HepG2 (cell line): ENCODE data around the gene C10orf143. TPM values are rescaled to one million over a fixed set of nuclear protein-coding genes. Genes with fewer than 3 reads are reported as not detected.
A peak's percentile ranks its signal among the peaks of the same experiment; 100 is the strongest.

Source experiments
- ARHGAP35 ChIP-seq: sonication (generic); formaldehyde crosslinking; IDR thresholded peaks from 2 replicates; pipeline ENCODE4 v1.9.0; 2022; ENCODE audit warnings: mild to moderate bottlenecking, inconsistent platforms, moderate library complexity, missing genetic modification reagents, borderline replicate concordance
- ARNT ChIP-seq: fragments of 450-650 bp; IDR thresholded peaks from 2 replicates; pipeline ENCODE4 v1.6.1; 2017
- ATRX ChIP-seq: sonication (generic); formaldehyde crosslinking; IDR thresholded peaks from 2 replicates; pipeline ENCODE4 v1.4.0; 2020; ENCODE audit warnings: missing genetic modification reagents, borderline replicate concordance
- BRCA1 ChIP-seq: sonication (generic); formaldehyde crosslinking; IDR thresholded peaks from 2 replicates; pipeline ENCODE4 v1.4.0; 2020; ENCODE audit warnings: missing genetic modification reagents
- FOSL1 ChIP-seq: sonication (generic); formaldehyde crosslinking; IDR thresholded peaks from 2 replicates; pipeline ENCODE4 v1.9.0; 2021; ENCODE audit warnings: missing genetic modification reagents, borderline replicate concordance
- FOXA1 ChIP-seq, 2 experiments: fragments of 450-650 bp in 1 of 2; sonication (generic) in 1 of 2; formaldehyde crosslinking in 1 of 2; IDR thresholded peaks; 2 replicates each; pipeline versions ENCODE4 v1.4.0 to v1.6.1; 2016 to 2020; ENCODE audit warnings: missing genetic modification reagents in 1 of 2
- NR2C2 ChIP-seq: sonication (generic); formaldehyde crosslinking; IDR thresholded peaks from 2 replicates; pipeline ENCODE4 v1.4.0; 2020; ENCODE audit warnings: missing genetic modification reagents, mild to moderate bottlenecking, moderate library complexity, borderline replicate concordance
- ONECUT2 ChIP-seq: sonication (generic); formaldehyde crosslinking; IDR thresholded peaks from 2 replicates; pipeline ENCODE4 v1.4.0; 2020; ENCODE audit warnings: missing genetic modification reagents
- PHF21A ChIP-seq: sonication (generic); formaldehyde crosslinking; IDR thresholded peaks from 2 replicates; pipeline ENCODE4 v1.5.0; 2020; ENCODE audit warnings: mild to moderate bottlenecking, missing genetic modification reagents
- RBM39 ChIP-seq: fragments of 200-400 bp; formaldehyde crosslinking; IDR thresholded peaks from one replicate; pipeline ENCODE4 v1.6.1; 2018; ENCODE audit warnings: antibody characterized with exemption, mild to moderate bottlenecking, low read depth, low read length; ENCODE audit not compliant: poor library complexity, severe bottlenecking
- SMARCE1 ChIP-seq: fragments of 450-650 bp; IDR thresholded peaks from 2 replicates; pipeline ENCODE4 v1.6.1; 2017; ENCODE audit warnings: borderline replicate concordance
- SYNCRIP ChIP-seq: fragments of 200-400 bp; formaldehyde crosslinking; IDR thresholded peaks from 2 replicates; pipeline ENCODE4 v1.6.1; 2018; ENCODE audit warnings: mild to moderate bottlenecking, low read depth, low read length; ENCODE audit not compliant: insufficient read depth
- TCF7L2 ChIP-seq: IDR thresholded peaks from 2 replicates; pipeline ENCODE4 v1.6.1; 2011; ENCODE audit warnings: mild to moderate bottlenecking, low read depth, low read length, moderate library complexity
- ZBTB1 ChIP-seq: sonication (generic); formaldehyde crosslinking; IDR thresholded peaks from 2 replicates; pipeline ENCODE4 v1.4.0; 2020; ENCODE audit warnings: missing genetic modification reagents, borderline replicate concordance
- ZNF180 ChIP-seq: sonication (generic); formaldehyde crosslinking; IDR thresholded peaks from 2 replicates; pipeline ENCODE4 v1.4.0; 2020; ENCODE audit warnings: low read depth, missing genetic modification reagents, borderline replicate concordance
- ZNF317 ChIP-seq: sonication (generic); formaldehyde crosslinking; IDR thresholded peaks from 2 replicates; pipeline ENCODE4 v1.5.0; 2020; ENCODE audit warnings: mild to moderate bottlenecking, missing genetic modification reagents
- ZNF331 ChIP-seq: sonication (generic); formaldehyde crosslinking; IDR thresholded peaks from 2 replicates; pipeline ENCODE4 v1.4.0; 2020; ENCODE audit warnings: missing genetic modification reagents
- ZNF670 ChIP-seq: sonication (generic); formaldehyde crosslinking; IDR thresholded peaks from 2 replicates; pipeline ENCODE4 v1.8.0; 2022; ENCODE audit warnings: mild to moderate bottlenecking, missing genetic modification reagents, borderline replicate concordance
- polyA plus RNA-seq, 8 experiments: library from polyadenylated mRNA; depleted of rRNA in 3 of 8; stranded (reverse) in 7 of 8; unstranded in 1 of 8; fragments of >200 nt; fragmentation: Illumina TruSeq in 4 of 8; extraction: Trizol in 4 of 8; gene quantifications; 2 replicates each; pipeline versions ENCODE4 v1.2.1 to v1.2.3, GENCODE V29; 2011 to 2016; ENCODE audit warnings: low read depth in 4 of 8, missing spikeins in 1 of 8, mixed read lengths in 1 of 8; ENCODE audit not compliant: insufficient read depth in 1 of 8
- total RNA-seq, 5 experiments: library from RNA; depleted of rRNA; stranded (reverse); fragments of >200 nt; fragmentation: Illumina TruSeq; extraction: Trizol; gene quantifications; 2 replicates each; pipeline ENCODE4 v1.2.3, GENCODE V29; 2016; ENCODE audit warnings: low read depth in 1 of 5
- TF ChIP-seq, protein P1 (sequence below): sonication (generic); formaldehyde crosslinking; IDR thresholded peaks from 2 replicates; pipeline ENCODE4 v1.4.0; 2020; ENCODE audit warnings: missing genetic modification reagents
- TF ChIP-seq, protein P2 (sequence below): sonication (generic); formaldehyde crosslinking; IDR thresholded peaks from 2 replicates; pipeline ENCODE4 v1.8.1; 2023; ENCODE audit warnings: mild to moderate bottlenecking, inconsistent platforms, moderate library complexity, missing genetic modification reagents, borderline replicate concordance
- TF ChIP-seq, protein P3 (sequence below): sonication (generic); formaldehyde crosslinking; IDR thresholded peaks from 2 replicates; pipeline ENCODE4 v1.5.0; 2020; ENCODE audit warnings: missing genetic modification reagents
- TF ChIP-seq, protein P4 (sequence below): sonication (generic); formaldehyde crosslinking; conservative IDR thresholded peaks from 2 replicates; pipeline ENCODE4 v1.4.0; 2020; ENCODE audit warnings: mild to moderate bottlenecking, missing genetic modification reagents, moderate library complexity

C10orf143 gene
- total and polyA plus RNA-seq, 2 of the 13 experiments (the other 11 are each of a cell fraction or from before 2014, with no cell fraction given) = 0.21 to 0.91 TPM

DNA sequence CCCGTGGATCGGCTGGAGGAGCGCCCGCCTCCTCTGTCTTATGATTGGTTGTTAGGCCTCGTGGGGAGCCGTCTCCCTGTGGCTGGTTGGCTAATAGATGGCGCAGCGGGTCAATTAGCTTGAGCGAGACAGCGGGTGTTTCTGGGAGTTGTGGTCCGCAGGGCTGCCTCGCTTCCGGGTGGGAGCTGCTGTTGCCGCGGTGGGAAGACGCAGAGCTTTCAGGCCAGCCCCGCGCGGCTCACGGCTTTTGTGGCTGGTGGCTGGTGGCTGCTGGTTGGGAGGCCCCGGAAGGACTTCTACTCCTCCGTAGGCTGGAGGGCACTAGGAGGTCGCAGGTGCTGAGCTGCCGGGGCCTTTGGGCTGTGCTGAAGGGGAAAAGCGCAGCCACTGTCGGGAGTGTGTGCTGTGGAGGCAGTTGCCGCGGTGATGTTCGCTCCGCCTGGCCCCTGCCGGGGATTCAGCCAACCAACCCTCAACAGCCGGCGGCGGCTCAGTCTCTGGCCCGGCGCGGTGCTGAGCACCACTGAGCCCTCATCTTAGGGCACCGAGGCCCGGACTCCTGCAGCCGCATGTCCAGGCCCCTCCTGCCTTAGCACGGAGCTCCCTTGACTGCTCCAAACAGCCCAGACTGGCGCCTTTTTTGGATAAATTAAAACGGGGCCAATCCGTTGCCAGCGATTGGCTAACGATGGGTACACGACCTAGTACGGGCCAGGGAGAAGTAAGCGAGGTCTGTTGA is 652 bp upstream of the C10orf143 start (continued):
- no peak for TF ChIP-seq ATRX (CRISPR knock-in tag)
- TF ChIP-seq ARHGAP35 (CRISPR knock-in tag) = no peak
- no peak for TF ChIP-seq ONECUT2 (CRISPR knock-in tag)
- TF ChIP-seq RBM39 = no peak
- peak; percentile 74; the same call in 1 of the 2 replicates for TF ChIP-seq ZNF317 (CRISPR knock-in tag)
- TF ChIP-seq, protein P1, sequence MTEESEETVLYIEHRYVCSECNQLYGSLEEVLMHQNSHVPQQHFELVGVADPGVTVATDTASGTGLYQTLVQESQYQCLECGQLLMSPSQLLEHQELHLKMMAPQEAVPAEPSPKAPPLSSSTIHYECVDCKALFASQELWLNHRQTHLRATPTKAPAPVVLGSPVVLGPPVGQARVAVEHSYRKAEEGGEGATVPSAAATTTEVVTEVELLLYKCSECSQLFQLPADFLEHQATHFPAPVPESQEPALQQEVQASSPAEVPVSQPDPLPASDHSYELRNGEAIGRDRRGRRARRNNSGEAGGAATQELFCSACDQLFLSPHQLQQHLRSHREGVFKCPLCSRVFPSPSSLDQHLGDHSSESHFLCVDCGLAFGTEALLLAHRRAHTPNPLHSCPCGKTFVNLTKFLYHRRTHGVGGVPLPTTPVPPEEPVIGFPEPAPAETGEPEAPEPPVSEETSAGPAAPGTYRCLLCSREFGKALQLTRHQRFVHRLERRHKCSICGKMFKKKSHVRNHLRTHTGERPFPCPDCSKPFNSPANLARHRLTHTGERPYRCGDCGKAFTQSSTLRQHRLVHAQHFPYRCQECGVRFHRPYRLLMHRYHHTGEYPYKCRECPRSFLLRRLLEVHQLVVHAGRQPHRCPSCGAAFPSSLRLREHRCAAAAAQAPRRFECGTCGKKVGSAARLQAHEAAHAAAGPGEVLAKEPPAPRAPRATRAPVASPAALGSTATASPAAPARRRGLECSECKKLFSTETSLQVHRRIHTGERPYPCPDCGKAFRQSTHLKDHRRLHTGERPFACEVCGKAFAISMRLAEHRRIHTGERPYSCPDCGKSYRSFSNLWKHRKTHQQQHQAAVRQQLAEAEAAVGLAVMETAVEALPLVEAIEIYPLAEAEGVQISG (CRISPR knock-in tag) = no peak; the same call in 1 of the 2 replicates
- TF ChIP-seq TCF7L2 = no peak
- no peak for TF ChIP-seq FOSL1 (CRISPR knock-in tag)
- TF ChIP-seq SMARCE1 = no peak
- TF ChIP-seq, protein P2, sequence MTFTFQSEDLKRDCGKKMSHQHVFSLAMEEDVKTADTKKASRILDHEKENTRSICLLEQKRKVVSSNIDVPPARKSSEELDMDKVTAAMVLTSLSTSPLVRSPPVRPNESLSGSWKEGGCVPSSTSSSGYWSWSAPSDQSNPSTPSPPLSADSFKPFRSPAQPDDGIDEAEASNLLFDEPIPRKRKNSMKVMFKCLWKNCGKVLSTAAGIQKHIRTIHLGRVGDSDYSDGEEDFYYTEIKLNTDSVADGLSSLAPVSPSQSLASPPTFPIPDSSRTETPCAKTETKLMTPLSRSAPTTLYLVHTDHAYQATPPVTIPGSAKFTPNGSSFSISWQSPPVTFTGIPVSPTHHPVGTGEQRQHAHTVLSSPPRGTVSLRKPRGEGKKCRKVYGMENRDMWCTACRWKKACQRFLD (CRISPR knock-in tag) = peak; percentile 57; the same call in 1 of the 2 replicates
- TF ChIP-seq BRCA1 = 0 out of 2 replicates have a peak, but pooled peaks have one; percentile 62
- TF ChIP-seq PHF21A (CRISPR knock-in tag) = no peak
- no peak for TF ChIP-seq ZNF670
- TF ChIP-seq, protein P3, sequence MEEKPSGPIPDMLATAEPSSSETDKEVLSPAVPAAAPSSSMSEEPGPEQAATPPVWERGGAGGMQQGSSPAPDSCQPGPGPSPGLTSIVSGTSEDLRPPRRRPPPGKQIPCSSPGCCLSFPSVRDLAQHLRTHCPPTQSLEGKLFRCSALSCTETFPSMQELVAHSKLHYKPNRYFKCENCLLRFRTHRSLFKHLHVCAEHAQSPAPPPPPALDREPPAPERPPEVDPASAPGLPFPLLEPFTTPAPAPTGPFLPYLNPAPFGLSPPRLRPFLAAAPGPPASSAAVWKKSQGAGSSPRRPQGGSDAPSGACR (CRISPR knock-in tag) = no peak
- TF ChIP-seq FOXA1 (IDR thresholded peaks at IDR 0.05) = no peak
- no peak for TF ChIP-seq FOXA1 (CRISPR knock-in tag; IDR thresholded peaks at IDR 0.05)
- TF ChIP-seq, protein P4, sequence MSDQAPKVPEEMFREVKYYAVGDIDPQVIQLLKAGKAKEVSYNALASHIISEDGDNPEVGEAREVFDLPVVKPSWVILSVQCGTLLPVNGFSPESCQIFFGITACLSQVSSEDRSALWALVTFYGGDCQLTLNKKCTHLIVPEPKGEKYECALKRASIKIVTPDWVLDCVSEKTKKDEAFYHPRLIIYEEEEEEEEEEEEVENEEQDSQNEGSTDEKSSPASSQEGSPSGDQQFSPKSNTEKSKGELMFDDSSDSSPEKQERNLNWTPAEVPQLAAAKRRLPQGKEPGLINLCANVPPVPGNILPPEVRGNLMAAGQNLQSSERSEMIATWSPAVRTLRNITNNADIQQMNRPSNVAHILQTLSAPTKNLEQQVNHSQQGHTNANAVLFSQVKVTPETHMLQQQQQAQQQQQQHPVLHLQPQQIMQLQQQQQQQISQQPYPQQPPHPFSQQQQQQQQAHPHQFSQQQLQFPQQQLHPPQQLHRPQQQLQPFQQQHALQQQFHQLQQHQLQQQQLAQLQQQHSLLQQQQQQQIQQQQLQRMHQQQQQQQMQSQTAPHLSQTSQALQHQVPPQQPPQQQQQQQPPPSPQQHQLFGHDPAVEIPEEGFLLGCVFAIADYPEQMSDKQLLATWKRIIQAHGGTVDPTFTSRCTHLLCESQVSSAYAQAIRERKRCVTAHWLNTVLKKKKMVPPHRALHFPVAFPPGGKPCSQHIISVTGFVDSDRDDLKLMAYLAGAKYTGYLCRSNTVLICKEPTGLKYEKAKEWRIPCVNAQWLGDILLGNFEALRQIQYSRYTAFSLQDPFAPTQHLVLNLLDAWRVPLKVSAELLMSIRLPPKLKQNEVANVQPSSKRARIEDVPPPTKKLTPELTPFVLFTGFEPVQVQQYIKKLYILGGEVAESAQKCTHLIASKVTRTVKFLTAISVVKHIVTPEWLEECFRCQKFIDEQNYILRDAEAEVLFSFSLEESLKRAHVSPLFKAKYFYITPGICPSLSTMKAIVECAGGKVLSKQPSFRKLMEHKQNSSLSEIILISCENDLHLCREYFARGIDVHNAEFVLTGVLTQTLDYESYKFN (CRISPR knock-in tag) = no peak
- TF ChIP-seq ZNF331 (CRISPR knock-in tag) = no peak
- TF ChIP-seq ZBTB1 (CRISPR knock-in tag) = no peak
- peak; percentile 82 for TF ChIP-seq NR2C2 (CRISPR knock-in tag)
- TF ChIP-seq SYNCRIP = no peak
- TF ChIP-seq ZNF180 (CRISPR knock-in tag) = no peak
- TF ChIP-seq ARNT = no peak
